HepG2 (cell line): ENCODE results near the gene ECSIT.

Experiments used
- ASH2L ChIP-seq: fragments of 300-600, 200-600 bp; sonication (generic); IDR thresholded peaks from 2 replicates; pipeline ENCODE4 v1.7.0; 2017; ENCODE audit warnings: low read depth, mild to moderate bottlenecking, moderate library complexity, mixed read lengths, low read length; ENCODE audit not compliant: insufficient read length
- EP300 ChIP-seq, 3 experiments: sonication (generic) in 1 of 3; formaldehyde crosslinking in 1 of 3; IDR thresholded peaks; 2 replicates each; pipeline versions ENCODE4 v1.5.1 to v1.6.1; 2011 to 2020; ENCODE audit warnings: low read depth in 2 of 3, low read length in 2 of 3, borderline replicate concordance in 1 of 3, improper control_type of control experiment in 1 of 3, mild to moderate bottlenecking in 1 of 3, missing genetic modification reagents in 1 of 3, moderate library complexity in 1 of 3
- FOXK2 ChIP-seq: fragments of 450-650 bp; IDR thresholded peaks from 2 replicates; pipeline ENCODE4 v1.6.1; 2016
- GABPB1 ChIP-seq: IDR thresholded peaks from 2 replicates; pipeline ENCODE4 v1.6.1; 2016; ENCODE audit warnings: mild to moderate bottlenecking, missing genetic modification reagents, moderate library complexity, missing compliant biosample characterization
- TBP ChIP-seq: sonication (generic); formaldehyde crosslinking; IDR thresholded peaks from 2 replicates; pipeline ENCODE4 v1.5.0; 2020; ENCODE audit warnings: missing genetic modification reagents
- ZBTB7A ChIP-seq: sonication (generic); formaldehyde crosslinking; IDR thresholded peaks from 2 replicates; pipeline ENCODE4 v1.8.0; 2022; ENCODE audit warnings: mild to moderate bottlenecking, missing genetic modification reagents
- ZNF501 ChIP-seq: sonication (generic); formaldehyde crosslinking; IDR thresholded peaks from 2 replicates; pipeline ENCODE4 v1.5.1; 2020; ENCODE audit warnings: mild to moderate bottlenecking, moderate library complexity, missing genetic modification reagents
- TF ChIP-seq, protein P1 (sequence below): sonication (generic); formaldehyde crosslinking; IDR thresholded peaks from 2 replicates; pipeline ENCODE4 v1.4.0; 2020; ENCODE audit warnings: missing genetic modification reagents

DNA sequence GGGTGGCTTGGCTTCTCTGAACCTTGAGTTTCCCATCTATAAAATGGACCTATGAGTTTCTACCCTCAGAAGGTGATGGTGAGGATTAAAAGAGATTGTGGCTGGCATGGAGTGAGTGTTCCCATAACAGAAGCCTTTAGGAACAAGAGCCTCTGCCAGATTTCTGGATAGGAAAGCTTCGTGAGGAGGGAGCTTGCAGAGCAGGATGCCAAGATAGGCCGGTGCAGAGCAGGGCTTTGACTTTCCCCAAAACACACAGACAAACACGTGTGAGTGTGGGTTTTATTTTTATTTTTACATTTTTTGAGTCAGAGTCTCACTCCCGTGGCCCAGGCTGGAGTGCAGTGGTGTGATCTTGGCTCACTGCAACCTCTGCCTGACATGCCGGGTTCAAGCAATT lies 6.0 kb upstream of the ECSIT start:
- TF ChIP-seq TBP (CRISPR knock-in tag), result no peak
- no peak for TF ChIP-seq ASH2L
- TF ChIP-seq, protein P1, sequence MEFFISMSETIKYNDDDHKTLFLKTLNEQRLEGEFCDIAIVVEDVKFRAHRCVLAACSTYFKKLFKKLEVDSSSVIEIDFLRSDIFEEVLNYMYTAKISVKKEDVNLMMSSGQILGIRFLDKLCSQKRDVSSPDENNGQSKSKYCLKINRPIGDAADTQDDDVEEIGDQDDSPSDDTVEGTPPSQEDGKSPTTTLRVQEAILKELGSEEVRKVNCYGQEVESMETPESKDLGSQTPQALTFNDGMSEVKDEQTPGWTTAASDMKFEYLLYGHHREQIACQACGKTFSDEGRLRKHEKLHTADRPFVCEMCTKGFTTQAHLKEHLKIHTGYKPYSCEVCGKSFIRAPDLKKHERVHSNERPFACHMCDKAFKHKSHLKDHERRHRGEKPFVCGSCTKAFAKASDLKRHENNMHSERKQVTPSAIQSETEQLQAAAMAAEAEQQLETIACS, result no peak
- TF ChIP-seq EP300 (IDR thresholded peaks at IDR 0.05; ENCODE audit: low read depth in 2 of 2, low read length in 2 of 2), result no peak
- TF ChIP-seq EP300 (CRISPR knock-in tag; IDR thresholded peaks at IDR 0.05; ENCODE audit: borderline replicate concordance), result no peak
- no peak for TF ChIP-seq ZBTB7A (CRISPR knock-in tag)
- TF ChIP-seq FOXK2, result no peak
- no peak for TF ChIP-seq ZNF501 (CRISPR knock-in tag)
- no peak for TF ChIP-seq GABPB1 (CRISPR knock-in tag)
